OCI-LY1 (cell line): ENCODE measurements around the gene LBHD2.

Experiments used
- EZH2 ChIP-seq: fragments of 200-600 bp; sonication (generic), shearing (Covaris generic); IDR thresholded peaks from 2 replicates; pipeline ENCODE4 v1.8.0; 2017; ENCODE audit warnings: borderline replicate concordance, mixed run types, mild to moderate bottlenecking, antibody characterized with exemption, low read length, moderate library complexity, mixed read lengths
- TF ChIP-seq, protein P1 (sequence below): fragments of 200-600 bp; sonication (generic), shearing (Covaris generic); IDR thresholded peaks from 2 replicates; pipeline ENCODE4 v1.5.1; 2017; ENCODE audit warnings: mild to moderate bottlenecking, antibody characterized with exemption, low read length, moderate library complexity, mixed read lengths

GRCh38 chr14:103064978-103065377 lies 19.0 kb upstream of the LBHD2 start:
- TF ChIP-seq, protein P1, sequence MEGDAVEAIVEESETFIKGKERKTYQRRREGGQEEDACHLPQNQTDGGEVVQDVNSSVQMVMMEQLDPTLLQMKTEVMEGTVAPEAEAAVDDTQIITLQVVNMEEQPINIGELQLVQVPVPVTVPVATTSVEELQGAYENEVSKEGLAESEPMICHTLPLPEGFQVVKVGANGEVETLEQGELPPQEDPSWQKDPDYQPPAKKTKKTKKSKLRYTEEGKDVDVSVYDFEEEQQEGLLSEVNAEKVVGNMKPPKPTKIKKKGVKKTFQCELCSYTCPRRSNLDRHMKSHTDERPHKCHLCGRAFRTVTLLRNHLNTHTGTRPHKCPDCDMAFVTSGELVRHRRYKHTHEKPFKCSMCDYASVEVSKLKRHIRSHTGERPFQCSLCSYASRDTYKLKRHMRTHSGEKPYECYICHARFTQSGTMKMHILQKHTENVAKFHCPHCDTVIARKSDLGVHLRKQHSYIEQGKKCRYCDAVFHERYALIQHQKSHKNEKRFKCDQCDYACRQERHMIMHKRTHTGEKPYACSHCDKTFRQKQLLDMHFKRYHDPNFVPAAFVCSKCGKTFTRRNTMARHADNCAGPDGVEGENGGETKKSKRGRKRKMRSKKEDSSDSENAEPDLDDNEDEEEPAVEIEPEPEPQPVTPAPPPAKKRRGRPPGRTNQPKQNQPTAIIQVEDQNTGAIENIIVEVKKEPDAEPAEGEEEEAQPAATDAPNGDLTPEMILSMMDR: no peak
- TF ChIP-seq EZH2: no peak
